NCI-H82 treated with DMSO at 0.1 percent for 48 hours (cell line): Measurements from ENCODE around the gene LGALS9B.
"Not testable (repeated sequence)": the region's sequence is repeated elsewhere in the genome, so short reads cannot be mapped to it uniquely, and the experiment has no call there.

ENCODE experiments used
- DNase-seq: peaks from one replicate; lab custom pipeline; 2025; ENCODE audit not compliant: unreplicated experiment; lab: John Stamatoyannopoulos, UW

Gene LGALS9B

DNA sequence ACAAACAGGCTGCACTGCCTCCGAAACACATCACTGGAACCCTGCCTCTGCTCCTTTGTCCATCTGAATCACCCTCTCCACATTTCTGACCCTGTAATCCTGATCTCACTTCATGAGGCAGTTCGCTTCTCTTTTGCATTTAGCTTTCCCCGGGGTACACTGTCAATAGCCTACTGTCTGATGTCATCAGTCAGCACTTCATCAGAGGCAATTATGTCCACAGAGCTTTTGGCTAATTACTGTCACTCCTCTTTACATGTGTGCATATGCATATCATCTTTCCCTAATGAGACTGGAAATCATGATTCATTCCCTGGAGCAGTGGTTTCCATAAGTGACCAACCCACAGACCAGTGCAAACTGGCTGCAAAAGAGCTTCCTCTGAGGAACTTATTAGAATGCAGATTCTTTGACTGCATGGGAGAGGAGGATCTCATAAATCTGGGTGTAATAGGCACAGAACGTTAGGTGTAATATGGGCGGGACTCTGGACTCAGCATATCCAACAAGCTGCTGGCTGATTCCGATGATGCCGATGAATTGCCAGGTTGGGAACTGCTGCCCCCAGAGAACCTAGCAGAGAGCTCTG is 49.8 kb downstream of the LGALS9B start:
- not testable (repeated sequence) for DNase-seq

DNA sequence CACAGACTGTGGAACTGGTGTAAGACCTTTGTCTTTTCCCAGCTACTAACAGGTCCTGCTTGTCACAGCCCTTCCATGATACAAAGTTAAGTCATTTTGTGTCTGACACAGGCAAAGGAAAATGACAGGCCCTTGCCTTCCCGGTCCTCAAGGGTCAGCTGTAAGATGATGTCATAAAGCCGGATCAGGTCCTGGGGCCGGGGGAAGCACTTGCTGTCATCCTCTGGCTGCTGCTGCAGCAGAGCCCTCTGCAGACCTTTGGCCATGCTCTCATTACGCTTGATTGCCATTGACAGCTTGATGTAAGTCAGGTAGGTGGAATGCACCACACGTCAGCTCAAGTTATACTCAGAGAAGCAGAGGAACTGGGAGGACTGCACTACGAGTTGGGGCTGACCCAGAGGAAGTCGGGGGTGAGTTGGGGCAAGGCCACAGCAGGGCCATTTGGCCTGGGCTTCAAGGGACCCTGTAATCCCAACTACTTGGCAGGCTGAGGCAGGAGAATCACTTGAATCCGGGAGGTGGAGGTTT is 50.9 kb downstream of the LGALS9B start:
- not testable (repeated sequence) for DNase-seq

DNA sequence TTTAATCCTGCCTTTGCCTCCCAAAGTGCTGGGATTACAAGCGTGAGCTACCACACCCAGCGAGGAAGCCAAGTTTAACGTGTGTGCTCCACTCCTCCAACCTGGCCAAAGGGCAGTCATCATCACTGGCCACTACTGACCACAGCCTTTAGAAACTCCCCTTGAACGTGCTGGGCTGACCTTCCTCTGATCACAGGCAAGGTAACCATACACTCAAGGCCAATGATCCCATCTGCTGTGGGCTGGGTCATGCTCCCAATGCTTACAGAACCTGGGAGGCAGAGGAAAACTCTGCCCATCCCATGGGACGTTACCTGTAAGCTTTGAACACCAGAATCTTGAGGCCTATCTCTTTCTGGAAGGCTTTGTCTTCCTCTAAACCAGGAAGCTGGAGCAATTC is 51.9 kb downstream of the LGALS9B start:
- not testable (repeated sequence) for DNase-seq

DNA sequence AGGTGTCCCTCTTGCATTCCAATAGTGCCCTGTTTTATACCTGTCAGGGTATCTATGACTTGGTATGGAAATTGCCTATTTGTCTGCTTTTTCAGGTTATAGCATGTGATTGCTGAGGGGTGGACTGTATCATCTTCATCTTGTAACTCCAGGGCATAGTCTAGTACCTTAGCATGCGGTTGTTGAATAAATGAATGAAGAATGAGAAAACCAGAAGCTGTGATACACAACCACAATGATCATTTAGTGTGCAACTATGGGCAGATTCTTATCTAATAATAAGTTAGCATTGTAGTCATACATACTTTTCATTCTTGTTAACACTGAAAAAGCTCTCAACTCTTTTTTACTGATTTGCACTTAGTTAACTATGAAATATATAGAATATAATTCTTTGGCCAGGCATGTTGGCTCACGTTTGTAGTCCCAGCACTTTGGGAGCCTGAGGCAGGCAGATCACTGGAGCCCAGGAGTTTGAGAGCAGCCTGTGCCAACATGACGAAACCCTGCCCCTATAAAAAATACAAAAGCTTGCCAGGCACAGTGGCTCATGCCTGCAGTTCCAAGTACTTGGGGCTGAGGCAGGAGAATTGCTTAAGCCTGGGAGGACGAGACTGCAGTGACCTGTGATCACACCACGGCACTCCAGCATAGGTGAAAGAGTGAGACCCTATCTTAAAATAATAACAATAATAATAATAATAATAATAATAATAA is 65.9 kb downstream of the LGALS9B start:
- not testable (repeated sequence) for DNase-seq

DNA sequence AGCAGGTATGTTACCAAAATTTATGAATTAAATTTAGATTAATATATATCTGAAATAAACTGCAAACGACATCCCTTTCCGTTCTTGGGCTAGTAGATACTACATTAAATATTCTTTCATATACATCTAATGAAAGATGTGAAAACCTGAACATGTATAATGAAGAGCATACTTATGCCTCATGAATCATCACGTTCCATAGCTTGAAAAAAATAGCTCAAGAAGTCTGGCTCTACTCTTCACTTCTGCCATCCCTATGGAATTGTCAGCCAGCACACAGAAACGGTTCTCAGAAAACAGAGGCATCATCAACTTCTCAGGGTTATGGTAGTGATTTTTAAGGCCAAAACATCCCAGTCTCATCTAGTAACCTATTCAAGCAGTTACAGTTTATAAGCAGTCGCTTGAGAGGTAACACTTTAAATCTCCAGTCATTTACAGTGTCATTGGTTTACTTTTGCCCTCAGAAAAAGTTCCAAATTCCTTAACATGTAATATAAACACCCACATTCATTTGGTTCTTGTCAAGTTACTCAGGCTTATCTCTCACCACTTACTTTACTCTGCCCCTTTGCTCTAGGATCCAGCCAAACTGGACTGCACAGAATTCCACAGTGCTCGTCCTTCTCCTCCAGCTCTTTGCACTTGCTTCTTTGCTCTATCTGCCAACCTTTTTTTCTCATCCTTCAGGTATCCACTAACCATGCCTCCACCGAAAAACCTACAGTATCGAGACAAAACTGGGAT is 66.6 kb downstream of the LGALS9B start:
- not testable (repeated sequence) for DNase-seq
